Endothelial cell of umbilical vein (primary cell): ENCODE data around the gene SEPTIN3. TPM values are rescaled to one million over a fixed set of nuclear protein-coding genes. Genes with fewer than 3 reads are reported as not detected.

ENCODE experiments used
- BruUV-seq: library from RNA; stranded (reverse); fragments of 400-500 nt; replicated peaks from 2 replicates; lab custom pipeline; 2021; lab: Mats Ljungman, UMichigan
- CTCF ChIA-PET: fragments of 300-600, 350-600 bp; sonication (Branson Sonifier 250); formaldehyde crosslinking; loops from one replicate; lab custom pipeline; 2021; ENCODE audit warnings: antibody characterized with exemption, inconsistent platforms; lab: Charles Lee
- POLR2A ChIA-PET: fragments of 300-600, 350-600 bp; sonication (Branson Sonifier 250); formaldehyde crosslinking; loops from one replicate; lab custom pipeline; 2021; ENCODE audit warnings: antibody characterized with exemption, inconsistent platforms; lab: Charles Lee
- DNase-seq: peaks from one replicate; pipeline ENCODE4 v3.0.0-alpha.2; 2011; ENCODE audit warnings: low read depth, low spot score
- FAIRE-seq: peaks from 2 replicates; lab custom pipeline; 2011; peaks lifted over from hg19 to GRCh38; lab: Jason Lieb, UNC
- H2AFZ ChIP-seq: 2 replicates; pipeline ENCODE4 v1.6.0; 2012; ENCODE audit warnings: low read depth, low read length, control low read depth, inconsistent platforms
- H3K27ac ChIP-seq: 2 replicates; pipeline ENCODE4 v1.5.1; 2011; ENCODE audit warnings: low read depth, mild to moderate bottlenecking, control low read depth, low read length, moderate library complexity; ENCODE audit not compliant: insufficient read depth
- H3K27me3 ChIP-seq, 2 experiments: 2 replicates each; pipeline versions ENCODE4 v1.6.0 to v1.6.1; 2011; ENCODE audit warnings: low read length in 2 of 2, mixed read lengths in 1 of 2; ENCODE audit not compliant: control insufficient read depth in 2 of 2, insufficient read depth in 2 of 2
- H3K36me3 ChIP-seq, 2 experiments: 2 replicates in 1 of 2; 3 replicates in 1 of 2; pipeline ENCODE4 v1.5.1; 2011; ENCODE audit warnings: low read length in 2 of 2, mild to moderate bottlenecking in 1 of 2, moderate library complexity in 1 of 2; ENCODE audit not compliant: control insufficient read depth in 2 of 2, insufficient read depth in 2 of 2; ENCODE audit errors: extremely low read depth in 1 of 2
- H3K4me1 ChIP-seq: 3 replicates; pipeline ENCODE4 v1.5.1; 2011; ENCODE audit warnings: mild to moderate bottlenecking, low read length; ENCODE audit not compliant: control insufficient read depth, insufficient read depth; ENCODE audit errors: extremely low read depth
- H3K4me2 ChIP-seq: 2 replicates; pipeline ENCODE4 v1.6.1; 2011; ENCODE audit warnings: low read length, control low read depth, mixed read lengths; ENCODE audit not compliant: insufficient read depth
- H3K4me3 ChIP-seq, 3 experiments: fragments of 200-600 bp in 1 of 3; sonication (generic), shearing (Covaris generic) in 1 of 3; replicated peaks in 1 of 3; 2 replicates each; pipeline ENCODE4 v1.5.1; 2011 to 2016; ENCODE audit warnings: control low read depth in 3 of 3, low read length in 3 of 3, mild to moderate bottlenecking in 2 of 3, inconsistent platforms in 1 of 3, low read depth in 1 of 3, moderate library complexity in 1 of 3; ENCODE audit not compliant: insufficient read depth in 1 of 3
- H3K79me2 ChIP-seq: 2 replicates; pipeline ENCODE4 v1.6.0; 2012; ENCODE audit warnings: low read length, inconsistent platforms; ENCODE audit not compliant: control insufficient read depth, insufficient read depth
- H3K9ac ChIP-seq: replicated peaks from 2 replicates; pipeline ENCODE3; 2011; ENCODE audit warnings: low read length, control low read depth; ENCODE audit not compliant: insufficient read depth; ENCODE audit errors: extremely low read depth
- H3K9me1 ChIP-seq: replicated peaks from 3 replicates; pipeline ENCODE4 v1.6.0; 2011; ENCODE audit warnings: mild to moderate bottlenecking, low read length; ENCODE audit not compliant: control insufficient read depth, insufficient read depth; ENCODE audit errors: extremely low read depth
- H3K9me3 ChIP-seq: replicated peaks from 2 replicates; pipeline ENCODE4 v1.5.1; 2012; ENCODE audit warnings: low read length, inconsistent platforms; ENCODE audit not compliant: control insufficient read depth, insufficient read depth
- H4K20me1 ChIP-seq: replicated peaks from 2 replicates; pipeline ENCODE3; 2011; ENCODE audit warnings: mild to moderate bottlenecking, low read length; ENCODE audit not compliant: control insufficient read depth, insufficient read depth; ENCODE audit errors: extremely low read depth
- EZH2 ChIP-seq: IDR thresholded peaks from 2 replicates; pipeline ENCODE4 v1.6.1; 2012; ENCODE audit warnings: borderline replicate concordance, low read depth, mild to moderate bottlenecking, moderate library complexity, low read length, inconsistent platforms; ENCODE audit not compliant: severe bottlenecking
- FOS ChIP-seq: IDR thresholded peaks from 2 replicates; pipeline ENCODE4 v1.6.1; 2011; ENCODE audit warnings: mild to moderate bottlenecking, low read length, moderate library complexity, borderline replicate concordance; ENCODE audit not compliant: insufficient read depth
- GATA2 ChIP-seq: IDR thresholded peaks from 2 replicates; pipeline ENCODE4 v1.7.0; 2011; ENCODE audit warnings: low read depth, mild to moderate bottlenecking, moderate library complexity, mixed read lengths, low read length; ENCODE audit not compliant: insufficient read length, insufficient read depth
- JUN ChIP-seq: IDR thresholded peaks from 2 replicates; pipeline ENCODE4 v1.6.1; 2011; ENCODE audit warnings: borderline replicate concordance, low read depth; ENCODE audit not compliant: insufficient read length, insufficient read depth
- MYC ChIP-seq: IDR thresholded peaks from one replicate; pipeline ENCODE4 v1.6.1; 2011; ENCODE audit warnings: mild to moderate bottlenecking, low read depth, low read length
- POLR2A ChIP-seq: IDR thresholded peaks from 2 replicates; pipeline ENCODE4 v1.6.1; 2012; ENCODE audit warnings: low read depth, mild to moderate bottlenecking, control low read depth, low read length
- POLR2AphosphoS5 ChIP-seq: IDR thresholded peaks from 2 replicates; pipeline ENCODE4 v1.6.1; 2012; ENCODE audit warnings: low read depth, mild to moderate bottlenecking, control low read depth, low read length, moderate library complexity; ENCODE audit not compliant: insufficient read depth
- dilution Hi-C: fragments of 300-500 bp; cut with MboI; formaldehyde crosslinking; loops from one replicate; pipeline ENCODE4 v1.15.0; 2019; ENCODE audit warnings: low sequenced_read_pairs; ENCODE audit not compliant: extremely low pct_ligation_motif_present
- intact Hi-C: fragments of 100-400 bp; cut with micrococcal nuclease; formaldehyde crosslinking; loops from one replicate; pipeline ENCODE4 v1.10.0; 2022
- polyA plus RNA-seq, 4 experiments: library from polyadenylated mRNA; depleted of rRNA in 3 of 4; stranded (reverse) in 3 of 4; unstranded in 1 of 4; fragments of >200 nt; gene quantifications; 2 replicates each; pipeline versions ENCODE4 v1.2.1 to v1.2.3, GENCODE V29; 2011 to 2012; ENCODE audit warnings: missing spikeins in 1 of 4
- total RNA-seq: library from RNA; stranded (reverse); gene quantifications from 2 replicates; pipeline ENCODE4 v1.2.3, GENCODE V29; 2021
- TF ChIP-seq, protein P1 (sequence below): IDR thresholded peaks from 2 replicates; pipeline ENCODE4 v1.6.1; 2011; ENCODE audit not compliant: insufficient read depth, insufficient read length
- TF ChIP-seq, protein P2 (sequence below), 2 donors: IDR thresholded peaks; 1 replicate in 1 of 2; 2 replicates in 1 of 2; pipeline ENCODE4 v1.5.1; 2011; ENCODE audit warnings: low read length in 2 of 2, mild to moderate bottlenecking in 2 of 2, moderate library complexity in 2 of 2, control low read depth in 1 of 2, inconsistent platforms in 1 of 2, low read depth in 1 of 2; ENCODE audit not compliant: insufficient read depth in 1 of 2; ENCODE audit errors: extremely low read depth in 1 of 2

The SEPTIN3 gene
- total and polyA plus RNA-seq, 2 donors (not counting 3 experiments of a cell fraction or from before 2014, with no cell fraction given): 0.08 to 0.18 TPM

DNA sequence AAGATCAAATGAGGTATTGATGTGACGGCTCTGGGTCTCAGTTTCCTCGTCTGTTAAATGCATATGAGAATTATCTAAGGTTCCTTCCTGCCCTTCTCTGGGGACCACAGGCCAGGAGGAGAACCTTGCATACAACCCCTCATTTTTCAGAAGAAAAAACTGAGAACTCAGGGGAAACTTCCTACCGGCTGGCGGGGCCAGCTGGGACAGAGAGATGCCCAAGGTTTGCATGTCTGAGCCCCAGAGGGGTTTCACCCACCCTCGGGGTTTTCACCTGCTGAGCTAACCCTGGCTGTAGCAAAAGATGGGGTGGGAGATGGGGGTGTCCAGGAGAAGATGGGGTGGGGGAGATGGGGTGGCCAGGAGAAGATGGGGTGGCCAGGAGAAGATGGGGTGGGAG lies 46.9 kb upstream of the SEPTIN3 start:
- no peak for DNase-seq
- Histone ChIP-seq H3K36me3 (no peaks in the 10 kb centered on the region), H3K9me3 (no peaks in the 10 kb centered on the region), H3K9me1 (no peaks in the 10 kb centered on the region), H3K27me3 (peaks cover 11 to 14% of the 10 kb centered on the region in 2 experiments), H3K4me1 (peaks cover 14% of the 10 kb centered on the region), H3K27ac (no peak overlapping the region), H4K20me1 (no peaks in the 10 kb centered on the region), H3K4me2 (no peak overlapping the region), H3K79me2 (no peaks in the 10 kb centered on the region), H3K4me3 (no peak overlapping the region), H3K9ac (no peak overlapping the region), H2AFZ (no peak overlapping the region)
- no peak for FAIRE-seq
- ChIA-PET POLR2A (no interaction called here), CTCF (no interaction called here)
- dilution Hi-C loops (no loop called here), intact Hi-C loops (no loop called here)
- no TSS peak for BruUV-seq
- no peak for TF ChIP-seq POLR2A
- TF ChIP-seq, protein P1, sequence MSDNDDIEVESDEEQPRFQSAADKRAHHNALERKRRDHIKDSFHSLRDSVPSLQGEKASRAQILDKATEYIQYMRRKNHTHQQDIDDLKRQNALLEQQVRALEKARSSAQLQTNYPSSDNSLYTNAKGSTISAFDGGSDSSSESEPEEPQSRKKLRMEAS: no peak
- TF ChIP-seq MYC: no peak
- TF ChIP-seq FOS: no peak
- TF ChIP-seq POLR2AphosphoS5: no peak
- no peak for TF ChIP-seq EZH2
- no peak for TF ChIP-seq GATA2
- TF ChIP-seq, protein P2, sequence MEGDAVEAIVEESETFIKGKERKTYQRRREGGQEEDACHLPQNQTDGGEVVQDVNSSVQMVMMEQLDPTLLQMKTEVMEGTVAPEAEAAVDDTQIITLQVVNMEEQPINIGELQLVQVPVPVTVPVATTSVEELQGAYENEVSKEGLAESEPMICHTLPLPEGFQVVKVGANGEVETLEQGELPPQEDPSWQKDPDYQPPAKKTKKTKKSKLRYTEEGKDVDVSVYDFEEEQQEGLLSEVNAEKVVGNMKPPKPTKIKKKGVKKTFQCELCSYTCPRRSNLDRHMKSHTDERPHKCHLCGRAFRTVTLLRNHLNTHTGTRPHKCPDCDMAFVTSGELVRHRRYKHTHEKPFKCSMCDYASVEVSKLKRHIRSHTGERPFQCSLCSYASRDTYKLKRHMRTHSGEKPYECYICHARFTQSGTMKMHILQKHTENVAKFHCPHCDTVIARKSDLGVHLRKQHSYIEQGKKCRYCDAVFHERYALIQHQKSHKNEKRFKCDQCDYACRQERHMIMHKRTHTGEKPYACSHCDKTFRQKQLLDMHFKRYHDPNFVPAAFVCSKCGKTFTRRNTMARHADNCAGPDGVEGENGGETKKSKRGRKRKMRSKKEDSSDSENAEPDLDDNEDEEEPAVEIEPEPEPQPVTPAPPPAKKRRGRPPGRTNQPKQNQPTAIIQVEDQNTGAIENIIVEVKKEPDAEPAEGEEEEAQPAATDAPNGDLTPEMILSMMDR (IDR thresholded peaks at IDR 0.05; ENCODE audit: extremely low read depth in 1 of 2, insufficient read depth in 1 of 2, low read depth in 1 of 2, low read length in 2 of 2): no peak
- no peak for TF ChIP-seq JUN
